IMR-90 (cell line): Measurements from ENCODE around the gene ITPRIP. TPM values are rescaled to one million over a fixed set of nuclear protein-coding genes. Genes with fewer than 3 reads are reported as not detected.
A peak's percentile ranks its signal among the peaks of the same experiment; 100 is the strongest.

Experiments
- ATAC-seq: fragments of 200-7000 bp; cut with Tn5 transposase; 2 replicates; pipeline ENCODE4 v1.9.1; 2020; ENCODE audit warnings: low read depth, mild to moderate bottlenecking, moderate library complexity
- BruUV-seq: library from RNA; stranded (reverse); fragments of 400-500 nt; replicated peaks from 2 replicates; lab custom pipeline; 2021; lab: Mats Ljungman, UMichigan
- CTCF ChIA-PET: fragments of 300-600 bp; formaldehyde crosslinking; extraction: SDS; loops from one replicate; lab custom pipeline; 2021; ENCODE audit warnings: antibody characterized with exemption; lab: Yijun Ruan, JAX
- POLR2A ChIA-PET: fragments of 300-600 bp; sonication (Branson Sonifier 250); formaldehyde crosslinking; loops from one replicate; lab custom pipeline; 2022; ENCODE audit warnings: antibody characterized with exemption; ENCODE audit not compliant: unreplicated experiment; lab: Charles Lee
- DNase-seq: peaks from one replicate; pipeline ENCODE4 v3.0.0; 2013
- H2AFZ ChIP-seq: replicated peaks from 2 replicates; pipeline ENCODE3; 2013; ENCODE audit warnings: low read length, mild to moderate bottlenecking; ENCODE audit not compliant: poor library complexity
- H2AK5ac ChIP-seq: 2 replicates; pipeline ENCODE4 v1.6.1; 2013; ENCODE audit warnings: low read depth, low read length, inconsistent platforms
- H2AK9ac ChIP-seq: replicated peaks from 2 replicates; pipeline ENCODE3; 2013; ENCODE audit warnings: mild to moderate bottlenecking, low read depth, low read length, moderate library complexity; ENCODE audit not compliant: poor library complexity
- H2BK120ac ChIP-seq: 2 replicates; pipeline ENCODE4 v1.6.1; 2013; ENCODE audit warnings: low read depth, low read length, inconsistent platforms
- H2BK15ac ChIP-seq: 3 replicates; pipeline ENCODE4 v1.6.1; 2013; ENCODE audit warnings: low read depth, low read length, inconsistent platforms
- H2BK20ac ChIP-seq: 2 replicates; pipeline ENCODE4 v1.6.1; 2013; ENCODE audit warnings: low read depth, mild to moderate bottlenecking, inconsistent platforms, low read length, moderate library complexity
- H2BK5ac ChIP-seq: 2 replicates; pipeline ENCODE4 v1.6.1; 2013; ENCODE audit warnings: mild to moderate bottlenecking, low read depth, low read length, inconsistent platforms; ENCODE audit not compliant: poor library complexity, severe bottlenecking
- H3K14ac ChIP-seq: replicated peaks from 2 replicates; pipeline ENCODE4 v1.6.1; 2013; ENCODE audit warnings: low read depth, low read length, inconsistent platforms
- H3K18ac ChIP-seq: 2 replicates; pipeline ENCODE4 v1.6.1; 2013; ENCODE audit warnings: low read depth, low read length, control low read depth
- H3K23ac ChIP-seq: 2 replicates; pipeline ENCODE4 v1.6.1; 2013; ENCODE audit warnings: low read depth, low read length, inconsistent platforms
- H3K27ac ChIP-seq: 2 replicates; pipeline ENCODE4 v1.5.1; 2013; ENCODE audit warnings: mild to moderate bottlenecking, control low read depth, low read length; ENCODE audit not compliant: insufficient read depth
- H3K27me3 ChIP-seq: 2 replicates; pipeline ENCODE4 v1.6.1; 2013; ENCODE audit warnings: low read length; ENCODE audit not compliant: control insufficient read depth, insufficient read depth
- H3K36me3 ChIP-seq: 2 replicates; pipeline ENCODE4 v1.6.1; 2013; ENCODE audit warnings: low read length, mixed read lengths; ENCODE audit not compliant: control insufficient read depth, insufficient read depth
- H3K4ac ChIP-seq: 2 replicates; pipeline ENCODE4 v1.6.1; 2013; ENCODE audit warnings: low read depth, low read length, inconsistent platforms
- H3K4me1 ChIP-seq: 2 replicates; pipeline ENCODE4 v1.6.1; 2013; ENCODE audit warnings: low read length, mixed read lengths; ENCODE audit not compliant: control insufficient read depth, insufficient read depth
- H3K4me2 ChIP-seq: 2 replicates; pipeline ENCODE4 v1.6.1; 2013; ENCODE audit warnings: low read depth, mild to moderate bottlenecking, control low read depth, low read length, moderate library complexity
- H3K4me3 ChIP-seq: 2 replicates; pipeline ENCODE4 v1.5.1; 2013; ENCODE audit warnings: low read depth, mild to moderate bottlenecking, control low read depth, low read length, moderate library complexity; ENCODE audit not compliant: insufficient read depth
- H3K56ac ChIP-seq: 2 replicates; pipeline ENCODE4 v1.6.1; 2013; ENCODE audit warnings: low read length, inconsistent platforms; ENCODE audit not compliant: insufficient read depth; ENCODE audit errors: extremely low read depth
- H3K79me1 ChIP-seq, 2 experiments: 2 replicates each; pipeline ENCODE4 v1.6.1; 2013; ENCODE audit warnings: low read length in 2 of 2, inconsistent platforms in 1 of 2, low read depth in 1 of 2
- H3K9ac ChIP-seq: 2 replicates; pipeline ENCODE4 v1.6.1; 2013; ENCODE audit warnings: low read depth, low read length, control low read depth
- H3K9me1 ChIP-seq: 2 replicates; pipeline ENCODE4 v1.6.1; 2013; ENCODE audit warnings: low read length, inconsistent platforms; ENCODE audit not compliant: insufficient read depth
- H3K9me3 ChIP-seq: 2 replicates; pipeline ENCODE4 v1.6.1; 2013; ENCODE audit warnings: low read length; ENCODE audit not compliant: control insufficient read depth, insufficient read depth
- H4K20me1 ChIP-seq: 2 replicates; pipeline ENCODE4 v1.6.1; 2013; ENCODE audit warnings: low read length, inconsistent platforms; ENCODE audit not compliant: insufficient read depth
- H4K5ac ChIP-seq: 2 replicates; pipeline ENCODE4 v1.6.1; 2013; ENCODE audit warnings: mild to moderate bottlenecking, low read depth, low read length, control low read depth
- H4K8ac ChIP-seq, 2 experiments: 2 replicates each; pipeline ENCODE4 v1.6.1; 2013; ENCODE audit warnings: low read depth in 2 of 2, low read length in 2 of 2, control low read depth in 1 of 2, inconsistent platforms in 1 of 2
- H4K91ac ChIP-seq: 2 replicates; pipeline ENCODE4 v1.6.1; 2013; ENCODE audit warnings: low read depth, low read length, inconsistent platforms; ENCODE audit not compliant: insufficient read depth
- CTCF ChIP-seq: conservative IDR thresholded peaks from 2 replicates; pipeline ENCODE4 v1.5.1; 2012; ENCODE audit warnings: mild to moderate bottlenecking, low read depth, low read length, improper control_type of control experiment
- MAZ ChIP-seq: IDR thresholded peaks from 2 replicates; pipeline ENCODE4 v1.6.1; 2012; ENCODE audit warnings: low read depth, mild to moderate bottlenecking, low read length, improper control_type of control experiment, moderate library complexity, borderline replicate concordance
- MXI1 ChIP-seq: IDR thresholded peaks from 2 replicates; pipeline ENCODE4 v1.6.1; 2012; ENCODE audit warnings: low read depth, mild to moderate bottlenecking, low read length, moderate library complexity, borderline replicate concordance
- RAD21 ChIP-seq: IDR thresholded peaks from 2 replicates; pipeline ENCODE4 v1.6.1; 2012; ENCODE audit warnings: low read length, improper control_type of control experiment
- RFX5 ChIP-seq: IDR thresholded peaks from 2 replicates; pipeline ENCODE4 v1.8.0; 2012; ENCODE audit warnings: low read depth, mild to moderate bottlenecking, low read length, moderate library complexity
- WGBS, 2 experiments: methylation state at CpG; one replicate each; pipeline versions ENCODE4 v1.1.5 to v1.1.7; 2013; ENCODE audit warnings: missing lambda C conversion rate in 2 of 2; ENCODE audit not compliant: insufficient read length in 1 of 2; ENCODE audit errors: extremely low coverage in 2 of 2; 5-methylcytosine and 5-hydroxymethylcytosine counted together
- dilution Hi-C: fragments of 300-500 bp; cut with HindIII; formaldehyde crosslinking; loops from one replicate; pipeline ENCODE4 v1.14.3; 2018; ENCODE audit warnings: low sequenced_read_pairs; ENCODE audit not compliant: unreplicated experiment
- in situ Hi-C: fragments of 300-500 bp; cut with MboI; formaldehyde crosslinking; loops from 3 replicates; pipeline ENCODE4 v1.14.3; 2019; ENCODE audit warnings: low sequenced_read_pairs, inconsistent platforms, mixed read lengths
- intact Hi-C: fragments of 100-400 bp; cut with micrococcal nuclease; formaldehyde crosslinking; loops from 2 replicates; pipeline ENCODE4 v1.10.0; 2022
- polyA plus RNA-seq, 3 experiments: library from polyadenylated mRNA; depleted of rRNA; stranded (reverse); fragments of >200 nt; gene quantifications; 2 replicates each; pipeline ENCODE4 v1.2.3, GENCODE V29; 2012; ENCODE audit warnings: low replicate concordance in 1 of 3
- total RNA-seq: library from RNA; depleted of rRNA; stranded (reverse); fragments of >200 nt; gene quantifications from 2 replicates; pipeline ENCODE4 v1.2.3, GENCODE V29; 2012

ITPRIP gene
- total and polyA plus RNA-seq, 2 of the 4 experiments (the other 2 are of a cell fraction): 7.5 to 31.9 TPM

- Histone ChIP-seq H2AK9ac (peak within 1 kb of the TSS; percentile 5), H3K27me3 (peaks cover 3% of the 10 kb centered on the region; the same call in 1 of the 2 replicates), H3K27ac (no peak within 1 kb of the TSS; the same call in 1 of the 2 replicates), H3K9me3 (no peaks in the 10 kb centered on the region), H2AFZ (peak within 1 kb of the TSS; percentile 87), H3K18ac (peak within 1 kb of the TSS; percentile 12; the same call in 1 of the 2 replicates), H3K4me2 (peak within 1 kb of the TSS; percentile 94), H2BK15ac (0 out of 3 replicates have a peak within 1 kb of the TSS, but pooled peaks have one; percentile 10), H3K4me3 (peak within 1 kb of the TSS; percentile 53), H2BK20ac (peak within 1 kb of the TSS; percentile 5; the same call in 1 of the 2 replicates), H3K9ac (peak within 1 kb of the TSS; percentile 50; the same call in 1 of the 2 replicates), H3K4me1 (peaks cover 7% of the 10 kb centered on the region; the same call in 1 of the 2 replicates), H3K23ac (no peak within 1 kb of the TSS), H2BK5ac (no peak within 1 kb of the TSS), H4K5ac (no peak within 1 kb of the TSS), H3K79me1 (no peaks in the 10 kb centered on the region; a peak in 1 of 4 replicates), H3K4ac (no peak within 1 kb of the TSS), H3K56ac (no peak within 1 kb of the TSS; the same call in 1 of the 2 replicates), H4K8ac (peak within 1 kb of the TSS in 1 of 2 experiments; percentile 48; a peak in 2 of 4 replicates), H2AK5ac (no peak within 1 kb of the TSS), H3K14ac (peak within 1 kb of the TSS; percentile 18; the same call in 1 of the 2 replicates), H3K9me1 (peaks cover 2% of the 10 kb centered on the region; the same call in 1 of the 2 replicates), H4K20me1 (no peaks in the 10 kb centered on the region), H4K91ac (no peak within 1 kb of the TSS; the same call in 1 of the 2 replicates), H2BK120ac (no peak within 1 kb of the TSS; the same call in 1 of the 2 replicates), H3K36me3 (no peaks in the 10 kb centered on the region)
- WGBS, 2 experiments: 5% methylated on average over 20 of the region's 43 CpGs; no CpG with 5 or more reads in 1 of the 2 experiments
- DNase-seq (peak; percentile 70), ATAC-seq (peak; percentile 87)
- dilution Hi-C loops (no loop called here), in situ Hi-C loops (no loop called here), intact Hi-C loops (loop anchor here (5.0 kb wide), 2 partner anchors 231 to 466 kb away; partner anchors contain the start of gene SFR1)
- no TSS peak for BruUV-seq
- ChIA-PET POLR2A (interaction anchor here (0.6 kb wide), 1 partner anchor 44 kb away, joined by 5 read pairs; no protein-coding TSS in a partner anchor), CTCF (interaction anchor here (0.9 to 1.7 kb wide), 5 partner anchors 17 to 62 kb away, joined by 3 to 6 read pairs (median 4); no protein-coding TSS in a partner anchor)
- TF ChIP-seq RAD21: no peak
- TF ChIP-seq CTCF: peak; percentile 67
- peak; percentile 69; the same call in 1 of the 2 replicates for TF ChIP-seq MXI1
- TF ChIP-seq RFX5: no peak
- no peak for TF ChIP-seq MAZ
Observed at GRCh38 chr10:104353325-104354048, 15.2 kb upstream of the ITPRIP start, which contains the start of gene CFAP58. Gene CFAP58 (plus strand): TSS chr10:104353833. CDS start chr10:104353898, 65 bp downstream.
